ENCODE measurements around the gene CADPS. TPM values are rescaled to one million over a fixed set of nuclear protein-coding genes. Genes with fewer than 3 reads are reported as not detected.

The CADPS gene
- total RNA-seq, 1 donor from 2014 or later, result not detected

- intact Hi-C loops (cut with DNase I), result no loop called here
- DNase-seq (ENCODE audit: low spot score in 2 of 2), result no peak
- no peak for TF ChIP-seq CTCF (IDR thresholded peaks at IDR 0.05)
- H3K4me3 ChIP-seq, result no peak overlapping the region
- H3K4me1 ChIP-seq, result no peaks in the 10 kb centered on the region
- no peaks in the 10 kb centered on the region for H3K9me3 ChIP-seq
- H3K36me3 ChIP-seq, result no peaks in the 10 kb centered on the region
- no peaks in the 10 kb centered on the region for H3K27me3 ChIP-seq
- H3K27ac ChIP-seq, result no peak overlapping the region
Measured at GRCh38 chr3:62501289-62501668, 373.9 kb downstream of the CADPS start.

DNA sequence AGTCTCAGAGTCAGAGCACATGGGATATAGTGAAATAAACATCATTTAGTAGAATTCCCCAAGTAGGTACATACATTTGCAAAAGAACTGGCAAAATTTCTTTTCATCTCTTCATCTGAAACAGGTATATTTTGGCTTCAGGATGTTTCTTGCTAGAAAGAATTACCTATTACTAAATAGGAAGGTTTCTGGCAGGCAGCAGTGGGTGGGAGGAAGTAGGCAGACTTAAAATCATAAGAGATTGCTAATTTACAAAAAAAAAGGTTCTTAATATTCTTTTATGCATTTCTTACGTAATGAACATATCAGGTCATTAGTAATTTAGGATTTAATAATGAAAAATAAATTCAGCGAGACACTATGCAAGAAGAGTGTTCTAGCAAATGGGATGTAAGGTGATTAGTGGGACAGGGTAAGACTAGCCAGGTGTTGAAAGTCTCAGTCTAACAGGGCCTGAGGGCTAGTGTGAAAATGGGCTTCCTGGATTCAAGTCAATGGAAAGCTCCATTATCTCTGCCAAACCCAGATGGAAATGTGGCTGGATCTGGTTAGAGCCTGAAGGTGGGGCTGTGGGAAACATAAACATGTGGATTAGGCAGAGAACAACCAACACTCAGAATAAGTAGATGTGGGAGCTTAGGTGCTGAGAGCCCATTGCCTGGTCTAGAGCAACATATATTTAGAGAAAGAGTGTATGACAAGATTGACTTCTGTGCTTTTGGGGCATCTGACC is 374.5 kb downstream of the CADPS start:
- no peaks in the 10 kb centered on the region for H3K4me1 ChIP-seq
- H3K27me3 ChIP-seq, result no peaks in the 10 kb centered on the region
- H3K27ac ChIP-seq, result no peak overlapping the region
- no peaks in the 10 kb centered on the region for H3K36me3 ChIP-seq
- DNase-seq (ENCODE audit: low spot score in 2 of 2), result no peak
- no peak overlapping the region for H3K4me3 ChIP-seq
- intact Hi-C loops (cut with DNase I), result no loop called here
- no peaks in the 10 kb centered on the region for H3K9me3 ChIP-seq
- TF ChIP-seq CTCF (IDR thresholded peaks at IDR 0.05), result no peak

GRCh38 chr3:62497156-62497555 is 378.1 kb downstream of the CADPS start:
- Histone ChIP-seq H3K27me3 (no peaks in the 10 kb centered on the region), H3K9me3 (no peaks in the 10 kb centered on the region), H3K4me3 (no peak overlapping the region), H3K27ac (no peak overlapping the region), H3K36me3 (no peaks in the 10 kb centered on the region), H3K4me1 (no peaks in the 10 kb centered on the region)
- no peak for TF ChIP-seq CTCF (IDR thresholded peaks at IDR 0.05)
- no peak for DNase-seq (ENCODE audit: low spot score in 2 of 2)
- intact Hi-C loops (cut with DNase I), result no loop called here

DNA sequence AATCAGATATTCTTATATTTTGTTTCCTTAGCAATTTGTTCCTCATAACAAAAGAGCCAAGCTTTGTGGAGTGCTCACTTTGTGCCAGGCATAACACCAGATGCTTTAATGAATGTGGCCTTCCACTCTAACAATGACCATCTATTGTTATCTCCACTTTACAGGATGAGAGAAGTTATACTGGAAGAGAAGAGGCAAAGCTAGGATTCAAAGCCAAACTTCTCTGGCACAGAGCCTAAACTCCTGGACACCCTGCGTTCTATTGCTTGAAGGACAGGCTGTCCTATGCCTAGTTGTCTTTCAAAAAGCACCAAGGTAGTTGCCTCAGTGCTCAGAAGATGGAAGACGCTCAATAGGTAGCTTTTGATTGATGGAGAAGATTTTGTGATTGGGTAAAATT is 378.7 kb downstream of the CADPS start:
- H3K27me3 ChIP-seq, result no peaks in the 10 kb centered on the region
- no peaks in the 10 kb centered on the region for H3K4me1 ChIP-seq
- DNase-seq (ENCODE audit: low spot score in 2 of 2), result no peak
- intact Hi-C loops (cut with DNase I), result no loop called here
- H3K4me3 ChIP-seq, result no peak overlapping the region
- no peak for TF ChIP-seq CTCF (IDR thresholded peaks at IDR 0.05)
- H3K9me3 ChIP-seq, result no peaks in the 10 kb centered on the region
- H3K36me3 ChIP-seq, result no peaks in the 10 kb centered on the region
- H3K27ac ChIP-seq, result no peak overlapping the region

- H3K27ac ChIP-seq, result no peak overlapping the region
- intact Hi-C loops (cut with DNase I), result no loop called here
- no peaks in the 10 kb centered on the region for H3K36me3 ChIP-seq
- no peak for DNase-seq (ENCODE audit: low spot score in 2 of 2)
- no peaks in the 10 kb centered on the region for H3K9me3 ChIP-seq
- no peak overlapping the region for H3K4me3 ChIP-seq
- no peak for TF ChIP-seq CTCF (IDR thresholded peaks at IDR 0.05)
- no peaks in the 10 kb centered on the region for H3K27me3 ChIP-seq
- no peaks in the 10 kb centered on the region for H3K4me1 ChIP-seq
Measured at GRCh38 chr3:62493109-62493801, 382.0 kb downstream of the CADPS start.
